ENCODE data around the gene TTYH1. TPM values are rescaled to one million over a fixed set of nuclear protein-coding genes. Genes with fewer than 3 reads are reported as not detected.
"Not testable (repeated sequence)": the region's sequence is repeated elsewhere in the genome, so short reads cannot be mapped to it uniquely, and the experiment has no call there.

TTYH1 gene
- total and polyA plus RNA-seq, 4 donors = 0.05 to 0.46 (median 0.18) TPM; not detected in 1

GRCh38 chr19:54465426-54466109, 50.3 kb downstream of the TTYH1 start:
- ATAC-seq (ENCODE audit: insufficient read depth, low FRiP score) (no peak), DNase-seq (no peak)
- no peak for TF ChIP-seq CTCF (IDR thresholded peaks at IDR 0.05; ENCODE audit: control extremely low read depth, extremely low read depth)
- Histone ChIP-seq H3K9ac (ENCODE audit: insufficient read depth in 1 of 2, low read length in 2 of 2) (no peak overlapping the region), H3K27ac (ENCODE audit: low read depth in 1 of 2, low read length in 1 of 2) (no peak overlapping the region), H3K4me3 (no peak overlapping the region), H3K27me3 (ENCODE audit: control insufficient read depth in 3 of 3, insufficient read depth in 3 of 3, low read length in 2 of 3) (no peaks in the 10 kb centered on the region), H3K4me1 (ENCODE audit: control insufficient read depth in 5 of 5, insufficient read depth in 5 of 5, low read length in 5 of 5) (peaks cover 0 to 50% (median 15%) of the 10 kb centered on the region in 5 donors), H3K9me3 (ENCODE audit: control insufficient read depth in 4 of 4, insufficient read depth in 3 of 4, low read length in 3 of 4) (no peaks in the 10 kb centered on the region), H3K36me3 (ENCODE audit: control insufficient read depth in 4 of 4, insufficient read depth in 4 of 4, low read length in 4 of 4) (peaks cover 2 to 16% (median 6%) of the 10 kb centered on the region in 4 donors)
- 81 to 82% methylated on average over 49 of the region's 49 CpGs for WGBS, 2 donors

GRCh38 chr19:54466110-54466480, 50.8 kb downstream of the TTYH1 start:
- H3K4me1 ChIP-seq (ENCODE audit: control insufficient read depth in 5 of 5, insufficient read depth in 5 of 5, low read length in 5 of 5) = peaks cover 0 to 50% (median 15%) of the 10 kb centered on the region in 5 donors
- not testable (repeated sequence) for H3K4me3 ChIP-seq; H3K9me3 ChIP-seq (ENCODE audit: control insufficient read depth in 4 of 4, insufficient read depth in 3 of 4, low read length in 3 of 4); H3K9ac ChIP-seq (ENCODE audit: insufficient read depth in 1 of 2, low read length in 2 of 2); H3K27me3 ChIP-seq (ENCODE audit: control insufficient read depth in 3 of 3, insufficient read depth in 3 of 3, low read length in 2 of 3); H3K27ac ChIP-seq (ENCODE audit: low read depth in 1 of 2, low read length in 1 of 2); DNase-seq; ATAC-seq (ENCODE audit: insufficient read depth, low FRiP score)
- 92 to 98% methylated on average over 14 of the region's 14 CpGs for WGBS, 2 donors
- H3K36me3 ChIP-seq (ENCODE audit: control insufficient read depth in 4 of 4, insufficient read depth in 4 of 4, low read length in 4 of 4) = peaks cover 2 to 12% (median 7%) of the 10 kb centered on the region in 4 donors

GRCh38 chr19:54469496-54469934, 54.3 kb downstream of the TTYH1 start:
- H3K9ac ChIP-seq (ENCODE audit: insufficient read depth in 1 of 2, low read length in 2 of 2) = no peak overlapping the region
- 43 to 70% methylated on average over 8 of the region's 8 CpGs for WGBS, 2 donors
- H3K4me1 ChIP-seq (ENCODE audit: control insufficient read depth in 5 of 5, insufficient read depth in 5 of 5, low read length in 5 of 5) = peaks cover 0 to 35% (median 20%) of the 10 kb centered on the region in 5 donors
- no peak for ATAC-seq (ENCODE audit: insufficient read depth, low FRiP score)
- no peak for TF ChIP-seq CTCF (IDR thresholded peaks at IDR 0.05; ENCODE audit: control extremely low read depth, extremely low read depth)
- H3K27ac ChIP-seq (ENCODE audit: low read depth in 1 of 2, low read length in 1 of 2) = peak overlapping the region; percentile 28 to 51
- peak; percentile 36 to 46 (median 45) for DNase-seq
- no peaks in the 10 kb centered on the region for H3K27me3 ChIP-seq (ENCODE audit: control insufficient read depth in 3 of 3, insufficient read depth in 3 of 3, low read length in 2 of 3)
- H3K4me3 ChIP-seq = no peak overlapping the region
- H3K9me3 ChIP-seq (ENCODE audit: control insufficient read depth in 4 of 4, insufficient read depth in 3 of 4, low read length in 3 of 4) = no peaks in the 10 kb centered on the region
- H3K36me3 ChIP-seq (ENCODE audit: control insufficient read depth in 4 of 4, insufficient read depth in 4 of 4, low read length in 4 of 4) = peaks cover 0 to 6% (median 0%) of the 10 kb centered on the region in 4 donors

- Histone ChIP-seq H3K4me1 (ENCODE audit: control insufficient read depth in 5 of 5, insufficient read depth in 5 of 5, low read length in 5 of 5) (peaks cover 0 to 35% (median 20%) of the 10 kb centered on the region in 5 donors), H3K27ac (ENCODE audit: low read depth in 1 of 2, low read length in 1 of 2) (peak overlapping the region; percentile 67 to 73), H3K4me3 (no peak overlapping the region), H3K9me3 (ENCODE audit: control insufficient read depth in 4 of 4, insufficient read depth in 3 of 4, low read length in 3 of 4) (no peaks in the 10 kb centered on the region), H3K9ac (ENCODE audit: insufficient read depth in 1 of 2, low read length in 2 of 2) (peak overlapping the region in 1 of 2 donors; percentile 72), H3K36me3 (ENCODE audit: control insufficient read depth in 4 of 4, insufficient read depth in 4 of 4, low read length in 4 of 4) (peaks cover 0 to 6% (median 0%) of the 10 kb centered on the region in 4 donors), H3K27me3 (ENCODE audit: control insufficient read depth in 3 of 3, insufficient read depth in 3 of 3, low read length in 2 of 3) (no peaks in the 10 kb centered on the region)
- ATAC-seq (ENCODE audit: insufficient read depth, low FRiP score) = no peak
- TF ChIP-seq CTCF (IDR thresholded peaks at IDR 0.05; ENCODE audit: control extremely low read depth, extremely low read depth) = no peak
- no peak for DNase-seq
- 75 to 83% methylated on average over 10 of the region's 10 CpGs for WGBS, 2 donors
Measured at GRCh38 chr19:54470276-54470887, 55.1 kb downstream of the TTYH1 start.

Data from lung (tissue), 12 donors.